B cell (primary cell): Measurements from ENCODE around the gene SELE. TPM values are rescaled to one million over a fixed set of nuclear protein-coding genes. Genes with fewer than 3 reads are reported as not detected.
"Not testable (repeated sequence)": the region's sequence is repeated elsewhere in the genome, so short reads cannot be mapped to it uniquely, and the experiment has no call there.

ENCODE experiments used
- ATAC-seq: fragments of 200-7000 bp; cut with Tn5 transposase; one replicate; pipeline ENCODE4 v1.10.0; 2021; ENCODE audit warnings: low read depth, mild to moderate bottlenecking, moderate number of reproducible peaks, moderate library complexity
- CTCF ChIA-PET: fragments of 350-600 bp; sonication (Branson Sonifier 250); formaldehyde crosslinking; loops from one replicate; lab custom pipeline; 2021; ENCODE audit warnings: antibody characterized with exemption, inconsistent platforms; lab: Charles Lee
- POLR2A ChIA-PET: fragments of 350-600 bp; sonication (Branson Sonifier 250); formaldehyde crosslinking; loops from one replicate; lab custom pipeline; 2021; ENCODE audit warnings: antibody characterized with exemption; lab: Charles Lee
- DNase-seq: peaks from one replicate; pipeline ENCODE4 v3.0.0; 2013
- H2AFZ ChIP-seq: 2 replicates; pipeline ENCODE4 v1.6.1; 2012; ENCODE audit warnings: mild to moderate bottlenecking, low read depth, low read length; ENCODE audit not compliant: insufficient read depth, poor library complexity, severe bottlenecking
- H3K27ac ChIP-seq, 2 donors: 1 replicate in 1 of 2; 2 replicates in 1 of 2; pipeline ENCODE4 v1.5.1; 2012 to 2013; ENCODE audit warnings: low read length in 2 of 2, mild to moderate bottlenecking in 2 of 2, moderate library complexity in 1 of 2
- H3K27me3 ChIP-seq, 4 experiments: fragments of 200-600 bp in 1 of 4; sonication (generic) in 1 of 4; replicated peaks in 1 of 4; 1 replicate in 2 of 4; 2 replicates in 2 of 4; pipeline versions ENCODE4 v1.6.1 to v1.7.0; 2013 to 2016; ENCODE audit warnings: low read length in 3 of 4, mild to moderate bottlenecking in 2 of 4, mixed read lengths in 1 of 4, moderate library complexity in 1 of 4; ENCODE audit not compliant: insufficient read depth in 4 of 4, control insufficient read depth in 3 of 4; ENCODE audit errors: control extremely low read depth in 1 of 4
- H3K36me3 ChIP-seq, 2 experiments: replicated peaks in 1 of 2; 1 replicate in 1 of 2; 2 replicates in 1 of 2; pipeline versions ENCODE4 v1.6.1 to v1.7.1; 2013; ENCODE audit warnings: low read length in 1 of 2; ENCODE audit not compliant: insufficient read depth in 2 of 2, control insufficient read depth in 1 of 2; ENCODE audit errors: control extremely low read depth in 1 of 2, extremely low read depth in 1 of 2
- H3K4me1 ChIP-seq, 2 donors: fragments of 200-600 bp in 1 of 2; sonication (generic) in 1 of 2; 1 replicate in 1 of 2; 2 replicates in 1 of 2; pipeline versions ENCODE4 v1.5.1 to v1.6.1; 2013 to 2017; ENCODE audit warnings: low read length in 2 of 2; ENCODE audit not compliant: control insufficient read depth in 2 of 2, insufficient read depth in 2 of 2
- H3K4me2 ChIP-seq: replicated peaks from 2 replicates; pipeline ENCODE3; 2012; ENCODE audit warnings: mild to moderate bottlenecking, low read depth, low read length; ENCODE audit not compliant: poor library complexity, severe bottlenecking
- H3K4me3 ChIP-seq, 5 experiments: fragments of 200-600 bp in 1 of 5; sonication (generic) in 1 of 5; 1 replicate in 3 of 5; 2 replicates in 2 of 5; pipeline versions ENCODE4 v1.5.1 to v1.7.0; 2011 to 2016; ENCODE audit warnings: low read length in 4 of 5, mild to moderate bottlenecking in 4 of 5, low read depth in 2 of 5, control low read depth in 1 of 5, moderate library complexity in 1 of 5; ENCODE audit not compliant: insufficient read depth in 1 of 5; ENCODE audit errors: control extremely low read depth in 1 of 5, extremely low read depth in 1 of 5
- H3K79me2 ChIP-seq: fragments of 200-600 bp; sonication (generic); one replicate; pipeline ENCODE4 v1.6.0; 2016; ENCODE audit warnings: low read length; ENCODE audit not compliant: control insufficient read depth, insufficient read depth
- H3K9ac ChIP-seq: fragments of 200-600 bp; sonication (generic); 2 replicates; pipeline ENCODE4 v1.6.1; 2017; ENCODE audit warnings: mild to moderate bottlenecking, low read length, moderate library complexity
- H3K9me3 ChIP-seq, 3 donors: one replicate each; pipeline versions ENCODE4 v1.6.1 to v1.7.1; 2013; ENCODE audit warnings: low read length in 2 of 3; ENCODE audit not compliant: control insufficient read depth in 2 of 3, insufficient read depth in 1 of 3; ENCODE audit errors: control extremely low read depth in 1 of 3
- H4K20me1 ChIP-seq: 2 replicates; pipeline ENCODE4 v1.6.0; 2012; ENCODE audit warnings: mild to moderate bottlenecking, low read length; ENCODE audit not compliant: insufficient read depth, control insufficient read depth, poor library complexity, severe bottlenecking
- H3K27ac Mint-ChIP-seq: one replicate; pipeline ENCODE4 v1.8.0; 2021; ENCODE audit warnings: mixed read lengths
- H3K27me3 Mint-ChIP-seq: one replicate; pipeline ENCODE4 v1.8.0; 2021; ENCODE audit warnings: mixed read lengths
- H3K4me1 Mint-ChIP-seq: one replicate; pipeline ENCODE4 v1.8.0; 2021; ENCODE audit warnings: mixed read lengths
- H3K4me3 Mint-ChIP-seq: one replicate; pipeline ENCODE4 v1.8.0; 2021; ENCODE audit warnings: mixed read lengths
- H3K9me3 Mint-ChIP-seq: one replicate; pipeline ENCODE4 v1.8.0; 2022; ENCODE audit warnings: mixed read lengths; ENCODE audit not compliant: insufficient read depth
- CTCF ChIP-seq: fragments of 200-600 bp; IDR thresholded peaks from one replicate; pipeline ENCODE4 v1.8.0; 2022; ENCODE audit warnings: antibody characterized with exemption, mild to moderate bottlenecking
- EZH2 ChIP-seq: IDR thresholded peaks from 2 replicates; pipeline ENCODE4 v1.6.1; 2012; ENCODE audit warnings: borderline replicate concordance, low read depth, mild to moderate bottlenecking, moderate library complexity, low read length; ENCODE audit not compliant: insufficient read depth, poor library complexity, severe bottlenecking
- WGBS: methylation state at CpG from one replicate; pipeline ENCODE4 v1.1.5; 2013; ENCODE audit warnings: missing lambda C conversion rate; ENCODE audit not compliant: insufficient coverage; 5-methylcytosine and 5-hydroxymethylcytosine counted together
- intact Hi-C: fragments of 100-400 bp; cut with micrococcal nuclease; formaldehyde crosslinking; loops from one replicate; pipeline ENCODE4 v1.10.0; 2022
- polyA plus RNA-seq: library from polyadenylated mRNA; depleted of rRNA; stranded (reverse); fragments of >200 nt; gene quantifications from 2 replicates; pipeline ENCODE4 v1.2.3, GENCODE V29; 2012
- total RNA-seq, 2 donors: library from RNA; stranded (reverse); fragments of 120-200 nt in 1 of 2; gene quantifications; 1 replicate in 1 of 2; 2 replicates in 1 of 2; pipeline versions ENCODE4 v1.2.3 to v1.2.4, GENCODE V29; 2013 to 2022

Gene SELE
- total and polyA plus RNA-seq, 2 donors (not counting 1 experiment from before 2014, with no cell fraction given): not detected

- no peak overlapping the region for H3K27ac Mint-ChIP-seq
- H3K9me3 Mint-ChIP-seq: no peaks in the 10 kb centered on the region
- ATAC-seq (no peak), DNase-seq (peak; percentile 6)
- CTCF ChIA-PET: interaction anchor here (2.1 to 9.2 kb wide), 3 partner anchors 8 to 82 kb away, joined by 10 to 101 read pairs (median 80); no protein-coding TSS in a partner anchor
- Histone ChIP-seq H3K4me2 (peak overlapping the region; percentile 58), H3K9me3 (no peaks in the 10 kb centered on the region), H3K4me3 (peak overlapping the region in 1 of 5 experiments; percentile 2), H3K79me2 (peaks cover 38% of the 10 kb centered on the region), H3K36me3 (no peaks in the 10 kb centered on the region), H3K27ac (peak overlapping the region; percentile 88 to 92), H2AFZ (peak overlapping the region; percentile 24), H3K27me3 (no peaks in the 10 kb centered on the region), H3K9ac (peak overlapping the region; percentile 3), H3K4me1 (peaks cover 91 to 99% of the 10 kb centered on the region in 2 donors), H4K20me1 (no peaks in the 10 kb centered on the region)
- TF ChIP-seq CTCF: no peak
- no peak for TF ChIP-seq EZH2
- POLR2A ChIA-PET: interaction anchor here (4.0 kb wide), 1 partner anchor 9 kb away, joined by 35 read pairs; no protein-coding TSS in a partner anchor
- H3K4me3 Mint-ChIP-seq: no peak overlapping the region
- peaks cover 40% of the 10 kb centered on the region for H3K4me1 Mint-ChIP-seq
- 50% methylated on average over 2 of the region's 3 CpGs for WGBS
- H3K27me3 Mint-ChIP-seq: no peaks in the 10 kb centered on the region
- intact Hi-C loops: loop anchor here (10.0 kb wide), 1 partner anchor 391 kb away; the partner anchor contains the start of gene KIFAP3
Measured at GRCh38 chr1:169683661-169684060, 50.2 kb downstream of the SELE start.

DNA sequence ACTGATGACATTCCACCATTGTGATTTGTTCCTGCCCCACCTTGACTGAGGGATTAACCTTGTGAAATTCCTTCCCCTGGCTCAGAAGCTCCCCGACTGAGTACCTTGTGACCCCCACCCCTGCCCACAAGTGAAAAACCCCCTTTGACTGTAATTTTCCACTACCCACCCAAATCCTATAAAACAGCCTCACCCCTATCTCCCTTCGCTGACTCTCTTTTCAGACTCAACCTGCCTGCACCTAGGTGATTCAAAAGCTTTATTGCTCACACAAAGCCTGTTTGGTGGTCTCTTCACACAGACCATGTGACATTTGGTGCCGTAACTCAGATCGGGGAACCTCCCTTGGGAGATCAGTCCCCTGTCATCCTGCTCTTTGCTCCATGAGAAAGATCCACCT lies 50.7 kb downstream of the SELE start:
- Histone ChIP-seq H3K4me3 (peak overlapping the region in 1 of 5 experiments; percentile 2), H3K27ac (peak overlapping the region; percentile 88 to 92), H3K4me2 (peak overlapping the region; percentile 58), H2AFZ (peak overlapping the region; percentile 24), H3K9ac (peak overlapping the region; percentile 3), H3K4me1 (peaks cover 86 to 97% of the 10 kb centered on the region in 2 donors), H3K79me2 (peaks cover 34% of the 10 kb centered on the region)
- WGBS: 35% methylated on average over 3 of the region's 4 CpGs
- H3K27ac Mint-ChIP-seq, H3K4me3 Mint-ChIP-seq, H3K9me3 ChIP-seq, H3K27me3 ChIP-seq, H3K36me3 ChIP-seq, H3K27me3 Mint-ChIP-seq, H4K20me1 ChIP-seq, ATAC-seq, H3K9me3 Mint-ChIP-seq, DNase-seq: not testable (repeated sequence)
- POLR2A ChIA-PET: interaction anchor here (1.0 to 4.0 kb wide), 2 partner anchors 10 to 24 kb away, joined by 3 to 35 read pairs; no protein-coding TSS in a partner anchor
- peaks cover 37% of the 10 kb centered on the region for H3K4me1 Mint-ChIP-seq
- CTCF ChIA-PET: interaction anchor here (2.1 to 9.2 kb wide), 4 partner anchors 9 to 81 kb away, joined by 10 to 101 read pairs (median 46); no protein-coding TSS in a partner anchor
- intact Hi-C loops: loop anchor here (10.0 kb wide), 1 partner anchor 392 kb away; the partner anchor contains the start of gene KIFAP3
